ENCODE data around the gene GSK3B. TPM values are rescaled to one million over a fixed set of nuclear protein-coding genes. Genes with fewer than 3 reads are reported as not detected.

Gene GSK3B
- 47.2 and 64.5 TPM in 2 replicates for total RNA-seq

DNA sequence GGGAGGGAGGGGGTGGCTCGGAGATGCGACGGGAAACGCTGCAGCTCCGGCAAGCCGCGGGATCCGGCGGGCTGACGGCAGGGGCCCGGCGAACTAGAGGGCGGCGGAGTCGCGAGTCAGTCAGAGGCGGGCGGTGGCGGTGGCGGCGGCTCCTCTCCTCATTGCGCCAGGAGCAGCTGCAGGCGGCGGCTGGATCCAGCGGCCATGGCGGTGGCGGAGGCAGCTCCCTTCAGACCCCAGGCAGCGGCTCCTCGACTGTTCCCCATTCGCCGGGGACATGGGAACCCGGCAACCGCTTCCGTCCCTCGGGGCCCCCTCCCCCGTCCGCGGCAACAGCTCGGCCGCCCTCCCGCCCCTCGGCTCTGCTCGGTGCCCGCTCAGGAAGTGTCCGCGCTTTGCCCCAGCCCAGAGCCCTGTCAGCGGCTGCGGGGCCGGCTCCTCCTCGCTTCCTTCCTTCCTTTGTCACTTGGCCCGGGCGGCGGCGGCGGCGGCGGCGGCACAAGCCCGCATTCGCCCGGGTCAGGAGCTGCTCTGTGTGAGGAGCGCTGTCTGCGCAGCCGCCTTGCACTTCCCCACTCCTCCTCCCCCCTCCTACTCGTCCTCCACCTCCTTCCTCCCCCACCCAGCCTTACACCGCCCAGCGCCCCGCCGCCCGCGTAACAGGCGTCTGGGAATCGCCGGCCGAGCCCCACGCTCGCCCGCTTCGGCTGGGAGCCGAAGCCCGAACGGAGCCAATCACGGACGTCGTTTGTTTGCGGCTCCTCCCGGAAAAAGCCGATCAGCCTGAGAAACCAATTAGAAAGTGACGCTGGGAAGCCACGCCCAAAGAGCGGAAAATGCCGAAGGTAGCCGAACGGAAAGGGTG, at the start of gene GSK3B:
Gene GSK3B, minus strand, starts transcription at position 537 of the 865 bp plus-strand sequence. CDS start 1,013 bp downstream, outside the sequence.

DNA sequence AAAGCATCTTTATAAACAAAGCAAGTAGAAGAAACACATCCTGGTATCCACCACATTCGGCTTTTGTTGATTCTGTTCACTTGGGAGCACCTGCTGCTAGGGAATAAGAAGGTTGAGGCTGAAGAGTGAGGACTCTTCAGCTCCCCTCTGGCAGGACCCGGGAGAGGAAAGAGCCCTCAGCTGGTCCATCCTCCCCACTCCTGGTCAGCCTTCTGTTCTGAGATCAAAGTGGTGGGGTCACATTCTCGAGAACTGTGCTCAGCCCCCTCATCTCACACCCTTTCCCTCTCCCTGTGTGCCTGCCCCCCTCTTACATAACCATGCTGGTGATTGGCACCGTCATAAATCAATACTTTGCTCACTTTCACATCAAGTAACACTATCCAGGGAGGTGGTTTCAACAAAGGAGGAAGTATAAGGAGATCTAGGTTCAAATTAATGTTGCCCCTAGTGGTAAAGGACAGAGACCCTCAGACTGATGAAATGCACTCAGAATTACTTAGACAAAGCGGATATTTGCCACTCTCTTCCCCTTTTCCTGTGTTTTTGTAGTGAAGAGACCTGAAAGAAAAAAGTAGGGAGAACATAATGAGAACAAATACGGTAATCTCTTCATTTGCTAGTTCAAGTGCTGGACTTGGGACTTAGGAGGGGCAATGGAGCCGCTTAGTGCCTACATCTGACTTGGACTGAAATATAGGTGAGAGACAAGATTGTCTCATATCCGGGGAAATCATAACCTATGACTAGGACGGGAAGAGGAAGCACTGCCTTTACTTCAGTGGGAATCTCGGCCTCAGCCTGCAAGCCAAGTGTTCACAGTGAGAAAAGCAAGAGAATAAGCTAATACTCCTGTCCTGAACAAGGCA, 312.7 kb downstream of the GSK3B start, which contains the start of gene NR1I2:
Gene NR1I2, plus strand, starts transcription at position 772 of the 869 bp plus-strand sequence.

Other genes with a start within 250 kb of the GSK3B start
- gene GPR156, start 190.8 kb upstream of the GSK3B start, total RNA-seq, result 0.59 and 0.92 TPM in 2 replicates